Colon (tissue), 2 donors: Measurements from ENCODE around the gene IQGAP2.

Experiments
- FAIRE-seq: peaks from 2 replicates; lab custom pipeline; 2012; peaks lifted over from hg19 to GRCh38; lab: Jason Lieb, UNC
- donor health status: control.
- donor health status: control.

IQGAP2 gene

DNA sequence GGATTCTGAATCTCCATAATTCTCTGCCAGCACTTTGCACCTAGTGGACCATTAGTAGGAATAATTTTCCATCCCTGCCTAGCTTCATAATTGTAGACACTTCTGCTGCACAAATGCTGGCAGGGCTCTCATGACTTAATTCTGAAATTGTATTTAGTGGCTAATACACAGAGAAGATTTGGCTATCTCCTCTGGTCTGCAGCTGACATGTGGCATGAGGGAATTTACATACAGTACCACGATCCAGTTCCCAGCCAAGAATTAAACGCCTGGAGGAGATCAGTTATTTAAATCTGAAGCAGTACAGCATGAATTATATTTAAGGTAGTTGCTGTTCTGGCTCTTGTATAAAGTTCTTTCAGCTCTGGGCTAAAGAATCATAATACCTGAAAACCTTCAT is 46.5 kb downstream of the IQGAP2 start:
- no peak for FAIRE-seq

DNA sequence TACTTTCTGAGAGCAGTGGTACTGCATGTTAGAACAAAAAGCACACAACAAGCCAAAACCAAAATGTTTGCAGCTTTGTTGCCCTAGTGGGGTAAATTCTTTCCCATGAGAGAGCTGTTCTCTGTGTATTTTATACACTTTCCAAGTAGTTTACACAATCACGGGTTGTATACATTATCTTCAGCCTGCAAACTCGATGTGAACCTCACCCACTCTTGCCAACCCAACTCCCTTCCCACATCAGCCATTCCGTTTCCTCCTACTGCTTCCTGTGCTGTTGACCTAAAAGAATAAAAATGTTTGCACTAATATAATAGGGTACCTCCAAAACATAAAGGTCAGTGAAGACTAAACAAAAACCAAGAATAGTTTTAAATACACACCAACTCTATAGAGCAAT is 47.0 kb downstream of the IQGAP2 start:
- no peak for FAIRE-seq

DNA sequence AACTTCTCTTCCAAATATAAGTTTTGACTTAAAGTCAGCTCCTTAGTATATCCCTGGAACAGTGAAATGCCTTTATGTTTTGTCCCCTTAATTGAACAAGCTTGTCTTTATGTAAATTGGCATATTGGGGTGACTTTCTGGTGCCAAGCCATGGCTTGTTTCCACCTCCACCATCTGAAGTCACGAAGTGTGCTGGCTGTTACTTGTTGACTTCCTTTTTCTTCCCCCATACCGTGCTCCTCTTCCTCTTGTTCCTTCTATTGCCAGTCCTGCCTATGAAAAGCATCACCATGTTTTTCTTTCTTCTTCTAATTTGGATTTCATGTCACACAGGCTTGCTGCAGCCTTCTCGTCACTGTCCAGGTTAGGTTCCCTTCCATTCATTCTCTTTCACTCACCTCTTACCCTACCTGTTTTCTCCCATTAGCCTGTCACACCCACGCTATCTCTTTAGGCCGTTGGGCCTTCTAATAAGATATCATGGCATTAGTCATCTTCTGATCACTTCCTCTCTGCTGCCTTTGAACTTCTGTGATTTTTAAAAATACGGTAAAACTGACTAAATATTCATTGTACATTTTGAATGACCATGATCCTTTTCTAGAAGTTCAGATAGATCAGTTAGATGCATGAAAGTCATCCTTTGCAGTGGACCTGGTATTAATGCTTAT is 48.1 kb downstream of the IQGAP2 start:
- no peak for FAIRE-seq

DNA sequence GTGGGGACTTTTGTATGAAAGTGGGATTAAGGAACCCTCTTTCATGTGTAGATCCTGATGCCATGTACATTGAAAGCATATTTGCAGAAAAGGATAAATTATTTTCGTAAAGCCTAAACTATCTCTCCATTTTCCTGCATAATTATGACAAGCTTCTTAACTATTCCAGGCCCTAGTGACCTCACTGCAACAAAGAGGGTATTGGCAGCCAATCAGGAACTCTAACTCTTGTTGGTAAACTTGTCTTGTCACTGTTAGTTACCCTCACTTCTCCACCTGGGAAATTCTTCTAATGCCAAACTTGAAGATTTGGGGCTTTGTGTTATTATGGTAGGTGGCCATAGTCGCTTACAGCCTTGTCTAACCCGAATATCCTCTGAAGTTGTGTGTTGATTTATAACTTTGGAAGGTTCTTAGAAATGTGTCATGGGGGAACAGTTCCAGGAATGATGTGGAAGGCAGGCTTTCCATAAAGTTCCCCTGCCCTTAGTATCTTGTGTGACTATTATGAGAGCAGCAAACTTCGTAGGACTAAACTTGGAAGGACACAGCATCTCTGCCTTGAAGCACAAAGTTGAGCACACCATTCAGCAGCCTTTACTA is 52.5 kb downstream of the IQGAP2 start:
- no peak for FAIRE-seq

DNA sequence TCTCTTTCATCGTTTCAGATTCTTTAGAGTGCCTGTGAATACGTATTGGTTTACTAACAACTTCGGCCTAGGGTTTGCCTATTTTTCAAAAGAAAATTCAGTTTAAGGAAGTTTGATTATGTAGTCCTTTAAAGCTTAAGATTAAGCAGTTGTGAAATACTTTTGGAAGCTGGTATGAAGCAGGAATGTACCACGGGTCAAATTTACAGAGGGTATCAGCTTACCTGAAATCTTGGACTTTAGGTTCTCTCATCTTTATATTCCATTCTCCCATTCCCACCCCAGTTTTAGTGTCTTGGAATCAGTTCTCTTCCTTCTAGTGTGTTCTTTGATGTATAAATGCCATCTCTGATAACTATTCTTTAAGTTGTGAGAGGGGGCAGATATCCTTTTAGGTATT is 53.2 kb downstream of the IQGAP2 start:
- FAIRE-seq: no peak

DNA sequence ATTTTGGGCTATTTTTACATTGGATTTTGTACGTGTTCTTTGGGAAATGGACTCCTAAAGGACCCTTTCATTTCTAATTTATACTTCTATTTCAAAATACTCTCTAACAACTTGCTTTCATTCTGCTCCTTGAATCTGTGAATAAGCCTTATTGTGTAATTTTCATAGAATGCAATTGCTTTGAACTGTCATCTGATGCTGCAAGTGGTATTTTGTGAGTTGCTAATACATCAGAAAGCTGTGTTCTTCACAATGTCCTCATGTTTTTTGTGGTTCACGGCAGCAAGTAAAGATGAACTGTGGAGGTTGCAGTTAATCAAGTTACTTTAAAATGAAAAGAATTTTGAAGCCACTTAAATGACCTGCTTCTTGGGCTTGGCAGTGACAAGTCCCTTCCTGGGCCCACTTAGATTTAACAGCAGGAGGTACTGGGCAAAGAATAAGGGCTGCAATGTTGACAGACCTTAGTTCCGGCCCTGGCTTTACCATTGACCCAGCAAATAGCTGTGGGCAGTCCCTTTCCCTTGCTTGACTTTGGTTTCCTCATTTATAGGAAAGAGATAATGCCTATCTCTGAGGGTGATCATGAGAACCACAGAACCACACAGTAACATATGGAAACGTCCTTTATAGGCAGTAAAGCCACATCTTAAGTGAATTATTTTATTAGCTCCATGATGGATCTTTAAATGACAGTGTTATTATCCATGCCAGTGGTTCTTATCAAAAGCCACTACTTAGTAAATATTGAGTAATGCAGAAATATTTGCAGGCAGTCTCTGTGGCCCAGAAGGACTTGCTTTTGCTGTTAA is 54.8 kb downstream of the IQGAP2 start:
- FAIRE-seq: no peak

DNA sequence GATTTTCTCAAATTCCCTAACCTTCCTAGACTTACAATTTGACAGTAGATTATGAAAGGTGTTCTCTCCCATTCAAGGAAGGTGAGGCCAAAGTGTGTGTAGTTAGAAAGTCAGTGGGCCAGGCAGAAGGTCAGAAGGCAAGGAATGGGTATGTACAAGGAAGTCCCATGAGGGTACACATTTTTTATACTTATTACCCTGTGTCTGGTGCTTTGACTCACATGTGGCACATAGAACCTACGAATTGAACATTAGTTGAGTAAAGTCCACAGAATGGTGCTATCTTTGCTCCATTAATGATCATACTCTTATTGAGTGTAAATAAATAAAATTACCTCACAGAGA is 55.4 kb downstream of the IQGAP2 start:
- no peak for FAIRE-seq

DNA sequence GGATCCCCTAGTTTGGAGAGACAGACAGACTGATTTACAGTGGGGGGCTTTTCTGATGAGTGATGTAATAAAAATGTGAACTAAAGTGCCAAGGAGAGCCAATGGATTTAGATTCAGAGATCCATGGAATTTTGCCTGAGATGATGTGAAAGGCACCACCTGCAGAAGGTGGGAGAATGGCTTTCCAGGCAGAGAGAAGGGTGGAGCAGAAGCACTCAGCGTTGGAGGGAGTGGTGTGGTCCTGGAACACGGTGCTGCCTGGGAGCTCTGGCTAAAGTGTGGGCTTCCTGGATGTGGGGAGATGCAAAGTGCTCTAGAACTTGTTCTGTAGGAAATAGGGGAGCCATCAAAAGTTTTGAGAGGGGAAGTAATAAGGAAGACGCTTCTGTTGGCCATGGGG is 57.0 kb downstream of the IQGAP2 start:
- no peak for FAIRE-seq

DNA sequence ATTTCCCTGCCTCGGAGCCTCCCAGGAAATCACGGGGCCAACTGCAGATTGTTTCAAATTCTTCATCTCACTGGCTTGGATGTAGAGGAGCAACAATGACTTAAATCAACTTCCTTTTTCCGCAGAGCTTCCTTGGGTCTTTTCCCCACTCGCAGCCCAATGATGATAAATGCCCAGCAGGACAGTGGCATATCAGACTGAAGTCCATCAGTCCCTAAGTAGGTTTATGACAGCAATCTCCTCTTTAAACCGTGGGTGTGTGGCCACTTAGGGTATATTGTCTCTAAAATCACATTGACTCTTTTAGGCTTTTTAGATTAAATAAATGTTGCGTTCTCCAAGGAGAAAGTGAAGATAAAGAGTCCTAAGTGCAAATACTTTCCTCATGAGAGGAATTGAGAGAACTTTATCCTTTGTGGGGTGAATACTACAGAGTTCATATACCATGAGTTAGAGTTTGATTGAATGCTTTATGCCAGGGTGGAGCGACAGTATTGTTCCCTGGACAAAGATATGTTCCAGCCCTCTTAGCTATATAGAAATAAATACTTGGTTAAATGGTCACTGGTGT is 59.1 kb downstream of the IQGAP2 start:
- FAIRE-seq: peak; percentile 78

DNA sequence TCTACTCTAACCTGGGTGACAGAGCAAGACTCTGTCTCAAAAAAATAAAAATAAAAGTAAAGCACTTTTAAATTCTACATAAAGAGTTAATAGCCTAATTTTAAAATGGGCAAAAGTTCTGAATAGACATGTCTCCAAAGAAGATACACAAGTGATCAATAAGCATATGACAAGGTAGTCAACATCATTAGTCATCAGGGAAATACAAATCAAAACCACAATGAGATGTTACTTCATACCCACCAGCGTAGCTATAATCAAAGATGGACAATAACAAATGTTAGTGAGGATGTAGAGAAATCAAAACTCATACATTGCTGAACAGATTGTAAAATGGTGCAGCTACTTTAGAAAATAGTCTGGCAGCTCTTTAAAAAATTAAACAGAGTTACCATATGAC is 64.1 kb downstream of the IQGAP2 start:
- no peak for FAIRE-seq

DNA sequence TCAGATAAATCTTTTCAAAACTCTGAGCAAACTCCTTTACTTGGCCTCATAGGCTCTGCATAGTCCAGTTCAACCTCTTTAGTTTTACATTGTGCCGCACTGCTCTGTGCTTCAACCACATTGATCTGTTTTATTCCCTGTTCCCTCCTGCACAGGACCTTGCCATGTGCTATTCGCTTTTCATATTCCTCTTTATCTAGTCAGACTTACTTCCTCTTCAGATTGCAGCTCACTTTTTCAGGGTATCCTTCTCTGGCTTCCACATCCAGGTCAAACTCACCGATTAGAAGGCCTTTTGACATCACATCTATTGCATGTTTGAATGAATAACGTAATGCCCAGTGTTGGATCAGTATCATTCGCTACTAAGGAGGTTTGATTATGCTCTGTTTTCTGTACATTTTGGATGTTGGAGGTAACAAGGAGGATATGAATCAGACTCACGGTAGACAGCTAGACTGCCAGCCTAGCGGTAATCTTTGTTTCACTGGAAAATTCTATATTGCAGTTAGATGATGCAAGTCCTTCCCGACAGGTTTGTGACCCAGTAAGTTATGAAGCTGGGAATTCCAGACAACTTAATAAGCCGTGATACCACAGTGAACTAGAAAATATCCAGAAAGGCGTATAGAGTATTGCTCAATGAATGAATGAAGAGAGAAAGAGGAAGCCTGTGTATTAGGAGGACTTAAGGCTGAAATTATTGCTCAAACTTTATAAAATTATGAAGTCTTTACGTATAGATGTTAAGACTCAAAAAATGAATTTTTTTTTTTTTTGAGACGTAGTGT is 65.7 kb downstream of the IQGAP2 start:
- no peak for FAIRE-seq

DNA sequence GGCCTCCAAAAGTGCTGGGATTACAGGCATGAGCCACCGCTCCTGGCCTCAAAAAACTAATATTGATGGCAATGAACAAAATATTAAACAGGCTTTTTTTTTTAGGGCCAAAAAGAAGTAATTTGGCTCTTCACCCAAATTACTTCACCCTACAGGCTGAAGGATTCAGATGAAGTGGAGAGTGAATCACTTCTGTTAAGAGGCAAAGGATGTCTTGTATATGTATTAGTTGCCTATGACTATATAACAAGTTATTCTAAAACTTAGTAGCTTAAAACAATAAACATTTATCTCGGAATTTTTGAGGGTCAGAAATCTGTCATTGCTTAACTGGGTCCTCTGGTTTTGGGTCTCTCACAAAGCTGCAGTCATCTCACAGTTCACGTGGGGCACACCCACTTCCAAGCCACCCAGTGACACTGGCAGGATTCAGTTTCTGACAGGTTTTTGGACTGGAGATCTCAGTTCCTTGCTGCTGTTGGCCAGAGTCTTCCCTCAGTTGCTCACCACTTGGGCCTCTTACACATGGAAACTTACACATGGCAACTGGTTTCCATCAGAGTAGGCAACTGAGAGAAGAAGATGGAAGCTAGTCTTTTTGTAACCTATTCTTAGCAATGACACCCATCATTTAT is 66.7 kb downstream of the IQGAP2 start:
- FAIRE-seq: no peak

DNA sequence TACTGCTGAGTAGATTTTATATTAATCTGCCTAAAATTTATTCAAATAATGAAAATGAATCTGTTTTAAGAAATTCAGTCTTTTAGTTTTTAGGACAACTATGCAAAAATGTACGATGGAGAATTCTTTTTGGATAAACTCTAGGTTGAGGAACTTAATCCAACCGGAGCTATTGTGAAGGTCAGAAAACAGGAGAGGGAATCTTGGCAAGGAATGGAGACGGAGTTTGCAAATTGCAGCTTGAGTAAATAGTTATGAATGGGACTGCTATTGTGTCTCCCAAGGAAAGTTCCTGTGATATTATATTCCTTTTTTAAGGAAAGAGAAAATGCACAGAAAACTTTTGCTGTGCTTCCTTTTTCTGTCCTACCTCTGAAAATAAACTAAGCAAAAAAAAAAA is 67.9 kb downstream of the IQGAP2 start:
- peak; percentile 43 for FAIRE-seq

DNA sequence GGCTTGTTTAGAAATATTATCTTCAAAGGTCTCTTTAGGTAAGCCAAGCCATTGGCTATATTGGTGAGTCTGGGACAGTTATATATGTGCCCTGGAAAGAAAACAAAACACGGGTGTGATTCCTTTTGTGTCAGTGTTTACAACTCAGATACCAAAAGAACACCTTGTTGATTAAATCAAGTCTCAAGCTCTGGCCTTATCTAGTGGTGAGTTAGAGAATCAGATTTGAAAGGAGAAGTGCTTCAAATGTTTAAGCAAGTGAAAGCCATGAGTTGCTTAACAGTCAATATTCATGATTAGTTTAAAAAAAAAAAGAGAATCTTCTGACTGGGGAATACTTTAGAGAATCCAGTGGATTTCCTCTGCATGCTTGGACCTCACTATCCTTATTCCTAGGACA is 68.3 kb downstream of the IQGAP2 start:
- no peak for FAIRE-seq

DNA sequence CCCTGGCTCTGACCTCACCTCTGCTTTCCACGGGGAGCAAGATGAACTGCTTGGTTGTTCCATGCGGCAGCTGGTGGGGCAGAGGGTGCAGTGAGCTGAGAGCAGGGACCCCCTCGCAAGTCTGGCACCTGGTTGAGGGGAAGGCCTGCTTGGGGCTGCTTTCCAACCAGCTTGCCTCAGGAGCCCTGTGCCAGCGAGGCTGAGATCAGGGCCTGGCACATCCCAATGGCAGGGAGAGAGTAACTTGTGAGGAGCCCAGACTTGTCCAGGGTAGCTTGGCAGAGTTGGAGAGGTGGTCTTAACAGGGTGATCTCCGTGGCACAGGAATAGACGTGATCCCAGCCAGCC is 68.9 kb downstream of the IQGAP2 start:
- no peak for FAIRE-seq

DNA sequence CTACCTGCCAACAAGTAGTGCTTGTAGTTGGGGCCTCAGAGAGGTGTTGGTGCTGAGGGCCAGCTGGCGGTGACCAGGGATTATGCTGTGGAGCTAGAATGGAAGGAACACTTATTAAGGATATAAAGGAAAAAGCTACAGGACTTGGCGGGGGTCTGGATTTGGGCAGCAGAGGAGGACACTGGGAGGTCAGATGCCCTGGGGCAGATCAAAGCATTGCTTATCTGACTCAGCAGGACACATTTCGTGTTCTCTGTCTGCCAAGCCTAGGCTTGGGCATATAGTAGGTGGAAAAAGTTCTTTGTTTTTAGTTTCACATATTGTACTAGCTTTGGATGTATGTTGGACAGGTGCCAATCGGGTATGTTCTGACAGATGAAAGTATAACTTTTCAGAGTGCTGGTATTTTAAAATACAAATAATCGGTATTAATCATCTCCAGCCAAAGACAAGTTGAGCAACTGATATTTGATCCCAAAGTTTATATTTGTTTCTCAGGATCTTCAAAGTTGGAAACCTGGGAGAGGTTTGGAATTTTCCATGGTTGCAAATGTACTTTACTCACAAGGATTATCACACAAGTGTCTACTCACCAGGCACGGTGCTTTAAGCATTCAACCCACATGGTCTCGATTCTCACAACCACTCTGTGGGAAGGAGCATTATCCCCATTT is 69.4 kb downstream of the IQGAP2 start:
- FAIRE-seq: no peak

DNA sequence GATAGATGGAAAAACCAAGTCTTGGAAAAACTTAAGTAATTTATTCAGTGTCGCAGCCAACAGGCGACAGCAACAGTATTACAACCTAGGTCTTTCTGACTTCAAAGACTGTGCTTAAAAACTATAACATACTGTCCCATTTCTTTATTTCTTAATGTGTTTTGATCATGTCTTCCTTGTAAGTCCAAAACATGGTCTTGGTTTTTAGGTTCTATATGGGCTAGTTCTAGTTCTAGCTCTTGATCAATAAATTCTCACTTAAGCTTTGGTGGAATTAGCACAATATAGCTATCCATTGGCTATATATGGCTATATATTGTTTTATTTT is 69.9 kb downstream of the IQGAP2 start:
- no peak for FAIRE-seq

DNA sequence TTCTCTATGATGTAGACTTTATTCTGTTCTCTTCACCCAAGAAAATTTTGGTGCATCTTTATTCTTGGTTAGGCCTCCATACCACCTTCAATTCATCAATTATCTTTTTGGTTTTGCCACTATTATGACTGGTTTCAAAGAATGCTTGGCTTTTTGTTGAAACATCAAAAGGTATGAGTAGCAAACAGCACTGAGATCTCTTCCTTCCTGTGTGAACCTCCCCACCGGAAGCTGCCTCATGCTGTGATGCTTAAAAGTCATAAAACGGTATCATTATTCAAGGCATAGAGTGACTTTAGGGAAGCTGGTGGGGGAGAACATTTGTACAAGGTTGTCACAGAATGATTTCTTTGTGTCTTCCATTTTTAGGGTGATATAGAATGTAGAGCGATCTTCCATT is 70.6 kb downstream of the IQGAP2 start:
- no peak for FAIRE-seq

DNA sequence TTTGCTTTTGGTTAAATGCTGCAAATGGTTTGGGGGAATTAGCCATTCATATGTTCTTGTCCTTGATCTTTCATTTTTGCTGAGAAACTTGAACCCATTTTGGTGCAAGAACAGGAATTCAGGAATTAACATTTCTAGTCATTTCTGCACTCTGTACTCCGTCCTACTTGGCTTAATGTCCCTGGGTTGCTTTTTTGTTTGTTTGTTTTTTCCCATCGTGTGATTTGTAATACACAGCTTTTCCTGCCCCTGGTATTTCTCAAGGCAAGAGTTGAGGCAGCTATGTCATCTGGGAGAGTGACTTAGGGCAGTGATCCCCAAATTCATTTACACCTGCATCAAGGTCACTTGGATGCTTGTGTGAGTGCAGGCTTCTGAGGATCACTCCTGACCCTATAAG is 71.3 kb downstream of the IQGAP2 start:
- no peak for FAIRE-seq

DNA sequence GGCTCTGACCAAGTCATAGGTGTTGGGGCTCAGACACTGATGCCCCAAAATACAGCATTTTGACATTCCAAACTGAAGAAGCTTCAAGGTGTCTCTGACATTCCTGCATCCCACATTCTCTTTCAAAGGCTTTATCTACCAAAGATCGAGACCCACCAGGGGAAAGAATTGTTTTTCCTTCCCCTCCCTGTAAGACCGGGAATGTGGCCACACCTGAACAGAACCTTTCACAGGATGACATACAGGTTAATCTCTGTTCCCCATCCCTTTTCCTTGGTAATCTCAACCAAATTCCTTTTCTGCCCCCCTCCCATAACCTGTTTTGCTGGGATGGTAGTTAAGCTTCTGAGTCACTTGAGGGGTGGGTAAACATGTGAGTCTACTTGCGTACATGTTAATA is 72.3 kb downstream of the IQGAP2 start:
- no peak for FAIRE-seq

DNA sequence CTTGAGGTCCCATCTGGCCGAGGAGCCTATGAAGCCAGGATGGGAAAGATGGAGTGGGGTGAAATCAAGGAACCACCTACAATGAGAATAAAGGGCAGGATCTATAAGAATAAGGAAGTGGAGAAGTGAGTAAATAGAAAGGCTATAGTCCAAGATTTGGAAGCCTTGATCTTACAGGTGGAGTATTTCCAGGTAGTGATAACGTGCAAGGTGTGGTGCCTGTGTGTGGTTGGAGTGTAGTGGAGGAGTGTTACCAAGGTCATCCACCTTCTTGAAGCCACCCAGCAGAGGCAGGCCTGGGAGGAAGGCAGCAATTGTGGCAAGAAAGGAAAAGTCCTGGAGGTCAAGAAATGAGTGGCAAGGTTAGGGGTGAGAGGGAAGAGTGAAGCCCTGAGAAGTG is 72.9 kb downstream of the IQGAP2 start:
- FAIRE-seq: peak; percentile 76
